Stimulated activated CD8-positive, alpha-beta memory T cell treated with anti-CD3 and anti-CD28 coated beads, Interleukin-12 subunit alpha, Interleukin-12 subunit beta, amount 100 ng/mL, for 24 hours (primary cell): ENCODE measurements around the gene PFKFB2.

ENCODE experiments used
- DNase-seq: peaks from one replicate; pipeline ENCODE4 v3.0.0-alpha.2; 2020; ENCODE audit errors: extremely low read depth

Gene PFKFB2

GRCh38 chr1:207021876-207022596 is 31.0 kb upstream of the PFKFB2 start:
- no peak for DNase-seq

GRCh38 chr1:207022996-207023679 is 29.9 kb upstream of the PFKFB2 start:
- DNase-seq, result no peak

- DNase-seq, result no peak
These were observed 28.6 kb upstream of the PFKFB2 start for GRCh38 chr1:207024202-207025145.

GRCh38 chr1:207025146-207025880 is 27.8 kb upstream of the PFKFB2 start:
- DNase-seq, result no peak

- no peak for DNase-seq
These were observed 27.0 kb upstream of the PFKFB2 start for GRCh38 chr1:207026104-207026534.

- no peak for DNase-seq
These were observed 25.8 kb upstream of the PFKFB2 start for GRCh38 chr1:207027206-207027777.

GRCh38 chr1:207027921-207028320 is 25.2 kb upstream of the PFKFB2 start:
- no peak for DNase-seq

- DNase-seq, result no peak
These were observed 24.0 kb upstream of the PFKFB2 start for GRCh38 chr1:207028884-207029650.

GRCh38 chr1:207029701-207030521 is 23.2 kb upstream of the PFKFB2 start:
- DNase-seq, result no peak

- no peak for DNase-seq
These were observed 22.5 kb upstream of the PFKFB2 start for GRCh38 chr1:207030522-207031009.

- DNase-seq, result no peak
These were observed 22.1 kb upstream of the PFKFB2 start for GRCh38 chr1:207031016-207031415.

GRCh38 chr1:207031632-207032264 is 21.3 kb upstream of the PFKFB2 start:
- no peak for DNase-seq

GRCh38 chr1:207032528-207033017 is 20.5 kb upstream of the PFKFB2 start, which contains the start of gene C1orf116:
Gene C1orf116, minus strand, starts transcription at chr1:207032756. Its CDS starts 5,158 bp downstream, at chr1:207027598.
- DNase-seq, result no peak

- DNase-seq, result no peak
These were observed 19.8 kb upstream of the PFKFB2 start for GRCh38 chr1:207033302-207033701.

GRCh38 chr1:207034208-207034607 is 18.9 kb upstream of the PFKFB2 start:
- DNase-seq, result no peak

- DNase-seq, result no peak
These were observed 18.1 kb upstream of the PFKFB2 start for GRCh38 chr1:207034998-207035397.

- DNase-seq, result no peak
These were observed 17.1 kb upstream of the PFKFB2 start for GRCh38 chr1:207035877-207036551.

GRCh38 chr1:207036865-207037264 is 16.2 kb upstream of the PFKFB2 start:
- DNase-seq, result no peak
